ENCODE results near the gene ARHGAP26.

DNA sequence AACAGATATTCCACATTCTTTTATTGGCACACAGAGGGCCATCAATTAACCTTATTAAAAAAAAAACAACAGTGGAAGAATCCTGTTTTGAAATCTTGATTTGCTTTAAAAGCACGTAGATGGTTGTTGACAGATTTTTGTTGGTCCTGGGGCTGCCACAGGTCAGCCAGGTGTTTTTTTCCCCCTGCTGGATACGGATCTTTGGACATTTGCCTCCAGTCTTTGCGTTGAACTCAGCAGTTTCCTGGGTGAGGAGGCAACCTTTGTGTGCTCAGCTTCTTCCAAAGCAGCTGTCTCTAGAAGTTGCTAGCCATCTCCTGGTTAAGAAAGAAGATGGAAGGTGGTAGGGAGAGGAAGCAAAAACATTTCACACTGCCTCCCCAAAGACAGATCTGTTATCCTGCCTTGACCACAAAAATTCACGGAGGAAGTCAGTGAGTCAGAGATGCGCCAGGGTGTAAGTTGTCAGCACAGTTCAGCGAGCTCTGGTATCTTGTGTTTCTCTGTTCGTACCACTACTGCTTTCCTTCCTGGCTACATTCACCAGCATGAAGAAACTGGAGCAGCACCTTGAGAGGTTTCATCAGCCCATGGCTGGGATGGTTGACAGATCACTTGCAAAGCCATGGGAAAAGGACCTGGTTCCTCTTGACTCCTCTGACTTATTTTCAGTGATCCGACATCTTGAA, 207.3 kb downstream of the ARHGAP26 start:
- no peak for TF ChIP-seq CTCF (IDR thresholded peaks at IDR 0.05)
- TF ChIP-seq POLR2A (IDR thresholded peaks at IDR 0.05) = no peak
